NCI-H1417 treated with DMSO at 0.1 percent for 48 hours (cell line): ENCODE results near the gene KLK14.

Experiments used
- DNase-seq: peaks from one replicate; lab custom pipeline; 2025; lab: John Stamatoyannopoulos, UW

KLK14 gene

GRCh38 chr19:51040151-51040550 is 42.5 kb downstream of the KLK14 start:
- DNase-seq = no peak

DNA sequence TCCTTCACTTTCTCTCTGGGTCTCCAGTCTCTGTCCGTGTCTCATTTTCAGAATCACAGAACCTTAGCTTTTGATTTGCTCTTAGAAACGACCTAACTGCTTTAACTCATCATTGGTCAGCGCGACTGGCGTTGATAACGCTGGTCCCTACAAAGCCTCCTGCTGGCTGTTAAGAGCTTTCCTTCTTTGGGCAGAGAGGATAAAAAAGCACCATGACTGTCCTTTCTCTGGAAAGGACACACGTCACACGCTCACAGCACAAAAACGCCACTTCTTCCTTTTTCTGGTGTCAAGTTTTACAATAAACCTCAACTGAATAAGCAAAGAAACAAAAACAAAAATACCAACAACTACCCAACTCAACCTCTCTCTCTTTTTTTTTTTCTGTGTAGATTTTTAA is 46.2 kb downstream of the KLK14 start:
- no peak for DNase-seq

- DNase-seq = no peak
Observed at GRCh38 chr19:51034704-51035103, 48.0 kb downstream of the KLK14 start, which contains the start of gene KLK12. Gene KLK12, minus strand, starts transcription at chr19:51035002. Its CDS starts 381 bp downstream, at chr19:51034621.

- DNase-seq = no peak
Observed at GRCh38 chr19:51031880-51032225, 50.8 kb downstream of the KLK14 start.

- no peak for DNase-seq
Observed at GRCh38 chr19:51031220-51031879, 51.3 kb downstream of the KLK14 start.

GRCh38 chr19:51030631-51031030 is 52.1 kb downstream of the KLK14 start:
- DNase-seq = no peak

- DNase-seq = no peak
Observed at GRCh38 chr19:51029718-51030117, 53.0 kb downstream of the KLK14 start.
